Measurements from ENCODE around the gene EMC1.
"Not testable (repeated sequence)": the region's sequence is repeated elsewhere in the genome, so short reads cannot be mapped to it uniquely, and the experiment has no call there.

EMC1 gene

DNA sequence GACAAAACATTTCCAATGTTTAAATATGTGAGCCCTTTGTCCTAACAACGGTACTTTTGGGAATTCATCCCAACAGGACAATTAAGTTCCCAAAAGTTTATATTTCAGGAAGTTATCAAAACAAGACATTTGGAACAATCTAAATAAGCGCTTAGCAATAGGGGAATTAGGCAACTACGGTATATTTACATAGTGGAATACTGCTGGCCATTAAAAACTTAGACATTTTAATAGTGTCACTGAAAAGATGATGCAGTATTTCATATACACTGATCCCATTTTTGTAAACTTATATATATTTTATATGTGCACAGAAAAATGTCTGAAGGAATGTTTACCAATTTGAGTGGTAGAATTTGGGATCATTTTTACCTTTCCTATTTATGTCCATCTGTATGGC, 62.1 kb downstream of the EMC1 start:
- DNase-seq (ENCODE audit: low spot score): no peak

DNA sequence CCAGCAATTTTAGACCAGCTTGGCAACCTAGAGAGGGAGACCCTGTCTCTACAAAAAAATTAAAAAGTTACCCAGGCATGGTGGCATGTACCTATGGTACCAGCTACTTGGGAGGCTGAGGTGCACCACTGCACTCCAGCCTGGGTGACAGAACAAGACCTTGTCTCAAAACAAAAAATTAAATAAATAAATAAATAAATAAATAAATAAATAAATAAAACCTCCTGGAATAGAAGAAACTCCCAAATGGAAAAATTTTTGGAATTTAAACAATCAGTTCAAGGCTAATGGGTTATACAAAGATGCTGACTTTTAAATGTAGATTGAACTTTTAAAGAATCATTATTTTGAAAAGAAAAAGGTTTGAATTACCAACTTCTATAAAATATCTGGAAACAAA, 63.5 kb downstream of the EMC1 start:
- DNase-seq (ENCODE audit: low spot score): no peak

DNA sequence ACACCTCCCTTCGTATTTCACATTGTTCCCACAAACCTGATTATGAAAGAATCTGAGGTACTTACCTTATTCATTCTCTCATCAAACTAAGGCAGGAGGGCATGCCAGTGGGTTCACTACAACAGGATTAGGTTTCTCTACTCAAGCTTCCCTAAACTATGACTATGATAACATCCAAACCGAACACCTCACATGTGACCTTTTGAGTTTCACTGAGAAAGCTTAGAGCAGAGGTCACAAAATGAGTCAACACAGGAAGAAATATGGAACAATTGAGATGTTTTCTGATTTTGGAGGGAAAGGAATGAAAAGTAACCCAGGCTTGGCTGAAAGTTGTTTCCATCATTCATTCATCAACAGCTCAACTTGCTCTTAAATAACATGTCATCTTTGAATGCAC, 65.3 kb downstream of the EMC1 start:
- no peak for DNase-seq (ENCODE audit: low spot score)

DNA sequence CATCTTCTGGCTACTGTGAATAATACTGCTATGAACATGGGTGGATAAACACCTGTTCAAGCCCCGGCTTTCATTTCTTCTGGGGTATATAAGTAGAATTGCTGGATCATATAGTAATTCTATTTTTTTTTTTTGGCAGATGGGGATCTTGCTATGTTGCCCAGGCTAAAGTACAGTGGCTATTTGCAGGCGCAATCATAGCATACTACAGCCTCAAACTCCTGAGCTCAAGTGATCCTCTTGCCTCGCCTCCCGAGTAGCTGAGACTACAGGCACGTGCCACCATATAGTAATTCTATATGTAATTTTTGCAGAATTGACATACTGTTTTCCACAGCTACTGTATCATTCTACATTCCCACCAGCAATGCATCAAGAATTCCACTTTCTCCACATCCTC, 69.1 kb downstream of the EMC1 start:
- no peak for DNase-seq (ENCODE audit: low spot score)

DNA sequence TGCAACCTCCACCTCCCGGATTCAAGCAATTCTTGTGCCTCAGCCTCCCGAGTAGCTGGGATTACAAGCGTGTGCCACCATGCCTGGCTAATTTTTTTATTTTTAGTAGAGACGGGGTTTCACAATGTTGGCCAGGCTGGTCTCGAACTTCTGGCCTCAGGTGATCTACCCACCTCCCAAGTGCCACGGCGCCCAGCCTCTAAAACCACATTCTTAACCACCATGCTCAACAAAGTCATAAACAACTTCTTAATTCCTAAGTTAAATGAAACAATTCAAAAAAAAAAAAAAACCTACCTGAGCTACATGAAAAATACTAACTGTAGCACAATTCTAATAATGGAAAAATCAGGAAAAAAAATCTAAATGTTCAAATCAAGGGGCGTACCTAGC, 71.1 kb downstream of the EMC1 start:
- DNase-seq (ENCODE audit: low spot score): not testable (repeated sequence)

DNA sequence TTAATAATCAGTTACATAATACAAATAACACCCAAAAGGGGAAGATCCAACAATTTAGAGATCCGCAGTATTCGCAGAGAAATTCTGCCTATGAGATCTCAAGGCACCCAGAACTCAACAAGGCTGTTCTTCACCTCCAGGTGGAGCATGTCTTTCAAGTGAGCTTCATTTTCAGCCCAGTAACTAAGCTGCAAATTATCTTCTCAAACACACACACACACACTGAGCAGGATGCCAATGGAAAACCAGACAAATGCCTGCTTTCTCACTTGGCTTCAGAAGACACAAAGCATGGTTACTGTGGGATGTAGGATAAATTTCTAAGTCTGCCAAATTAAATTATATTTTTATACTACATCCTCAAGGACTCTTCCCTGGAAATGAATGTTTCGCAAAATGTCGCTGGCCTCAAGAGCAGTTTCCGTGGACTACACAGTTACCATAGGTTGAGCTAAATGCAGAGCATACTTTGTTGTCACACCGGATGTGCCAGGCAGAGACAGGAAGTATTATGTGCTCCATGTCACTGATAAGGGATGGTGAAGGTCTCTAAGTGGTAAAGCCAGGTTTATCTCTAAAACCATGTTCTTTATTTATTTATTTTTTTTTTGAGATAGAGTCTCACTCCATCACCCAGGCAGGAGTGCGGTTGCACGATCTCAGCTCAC, 71.6 kb downstream of the EMC1 start:
- peak; percentile 29 for DNase-seq (ENCODE audit: low spot score)

DNA sequence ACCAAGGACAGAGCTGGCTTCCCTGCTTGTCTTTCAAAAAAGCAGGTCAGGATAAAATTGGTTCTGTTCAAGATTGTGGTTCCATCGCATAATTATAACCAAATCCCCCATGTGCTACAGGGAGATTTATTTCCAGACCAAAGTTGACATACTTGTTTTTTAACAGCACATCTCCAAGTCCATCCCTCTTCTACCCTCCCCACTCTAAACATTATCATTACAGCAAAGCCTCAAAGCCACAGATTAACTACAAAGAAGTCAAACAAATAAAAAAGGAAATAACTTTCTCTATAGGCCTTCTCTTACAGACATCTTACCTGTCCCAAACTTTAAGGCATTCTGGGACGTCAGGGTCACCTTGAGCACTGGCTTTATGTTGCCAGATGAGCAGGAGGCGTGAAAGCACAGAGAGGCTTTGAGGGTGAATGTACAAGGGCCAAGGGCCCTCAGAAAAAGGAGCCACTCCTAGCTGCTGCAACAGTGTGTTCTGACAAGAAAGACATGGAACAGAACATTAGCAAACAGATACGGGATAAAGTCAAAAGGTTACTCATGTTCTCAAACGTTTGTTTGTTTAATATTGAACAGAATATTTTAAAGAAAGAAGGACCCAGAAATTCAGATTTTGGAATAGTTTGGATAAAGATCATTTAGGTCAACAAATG, 72.5 kb downstream of the EMC1 start:
- DNase-seq (ENCODE audit: low spot score): no peak

DNA sequence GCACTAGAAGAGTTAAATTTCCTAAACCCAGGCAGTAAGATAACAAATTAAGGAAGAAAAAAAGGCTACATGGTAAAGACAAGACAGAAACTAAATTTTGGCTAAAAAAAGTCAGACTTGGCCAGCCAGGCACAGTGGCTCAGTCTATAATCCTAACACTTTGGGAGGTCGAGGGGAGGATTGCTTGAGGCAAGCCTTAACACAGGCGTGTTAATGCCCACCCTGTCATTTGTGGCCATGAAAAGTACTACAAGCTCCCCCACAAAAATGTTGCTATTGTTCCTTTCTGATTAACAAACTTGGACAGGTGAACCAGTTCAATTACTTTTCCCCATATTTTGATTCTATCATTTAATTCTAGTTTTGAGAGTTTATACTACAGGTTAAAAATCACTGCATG, 73.5 kb downstream of the EMC1 start:
- DNase-seq (ENCODE audit: low spot score): no peak

DNA sequence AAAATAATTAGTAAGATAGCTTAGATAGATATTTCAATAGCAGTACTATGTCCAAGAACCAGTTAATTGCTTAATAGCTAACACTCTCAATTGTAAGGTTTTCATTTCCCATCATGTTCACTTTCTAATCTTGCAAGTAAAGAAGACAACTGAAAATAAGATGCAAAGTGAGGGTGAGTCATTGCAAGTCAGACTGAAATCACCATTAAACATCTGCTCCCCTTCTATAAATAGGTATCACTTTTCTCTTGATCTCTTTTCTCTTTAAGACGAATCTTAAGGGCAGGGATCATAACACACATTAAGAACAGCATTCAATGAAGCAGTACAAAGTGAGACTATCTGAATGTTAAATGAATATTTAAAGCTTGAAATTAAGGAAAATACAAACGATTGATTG, 81.7 kb downstream of the EMC1 start:
- no peak for DNase-seq (ENCODE audit: low spot score)

DNA sequence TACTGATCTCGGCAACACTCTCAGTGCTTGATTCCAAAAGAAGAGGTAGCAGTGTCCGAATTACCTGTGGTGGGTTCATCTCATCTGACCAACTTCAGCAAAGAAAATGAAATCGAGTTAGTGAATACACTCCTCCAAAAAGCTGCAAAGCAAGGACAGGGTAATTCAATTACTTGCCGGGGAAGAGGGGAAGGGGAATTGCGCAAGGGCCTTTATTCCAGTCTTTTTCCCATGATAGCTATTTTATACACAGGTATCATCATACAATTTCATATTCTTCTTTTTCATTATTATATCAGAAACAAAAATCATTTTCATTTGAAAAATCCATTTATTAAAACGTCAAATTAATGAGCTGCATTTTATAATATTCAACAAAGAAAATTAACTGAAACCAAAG, 84.2 kb downstream of the EMC1 start:
- no peak for DNase-seq (ENCODE audit: low spot score)

DNA sequence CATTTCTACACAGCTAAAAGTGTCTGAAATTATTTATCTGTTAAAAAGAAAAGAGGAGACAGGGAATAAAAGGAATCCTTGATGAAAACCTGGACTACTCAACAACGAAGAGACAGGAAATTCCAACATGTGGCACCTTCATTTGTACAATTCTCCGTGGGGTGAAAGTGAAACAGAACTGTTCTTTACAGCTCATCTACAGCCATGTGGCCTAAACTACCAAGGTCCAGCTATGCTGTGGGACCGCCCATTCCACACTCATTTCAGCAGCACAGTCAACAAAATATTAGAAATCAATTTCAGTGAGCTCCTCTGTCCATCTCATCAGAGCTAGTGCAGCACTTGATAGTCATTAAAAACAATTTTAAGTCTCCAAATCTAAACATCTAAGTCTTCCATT, 85.3 kb downstream of the EMC1 start:
- DNase-seq (ENCODE audit: low spot score): no peak
